HL-60/S4 treated with phorbol 12-myristate 13-acetate at 8.2 ng/mL for 4 days and 3 days (cell line): ENCODE data around the gene CFAP119.

Experiments
- in situ Hi-C: fragments of 300-500 bp; cut with MboI; formaldehyde crosslinking; loops from 2 replicates; pipeline ENCODE4 v1.15.0; 2022; ENCODE audit warnings: low sequenced_read_pairs

Gene CFAP119

GRCh38 chr16:30715750-30716445, 46.0 kb downstream of the CFAP119 start:
- in situ Hi-C loops = no loop called here

DNA sequence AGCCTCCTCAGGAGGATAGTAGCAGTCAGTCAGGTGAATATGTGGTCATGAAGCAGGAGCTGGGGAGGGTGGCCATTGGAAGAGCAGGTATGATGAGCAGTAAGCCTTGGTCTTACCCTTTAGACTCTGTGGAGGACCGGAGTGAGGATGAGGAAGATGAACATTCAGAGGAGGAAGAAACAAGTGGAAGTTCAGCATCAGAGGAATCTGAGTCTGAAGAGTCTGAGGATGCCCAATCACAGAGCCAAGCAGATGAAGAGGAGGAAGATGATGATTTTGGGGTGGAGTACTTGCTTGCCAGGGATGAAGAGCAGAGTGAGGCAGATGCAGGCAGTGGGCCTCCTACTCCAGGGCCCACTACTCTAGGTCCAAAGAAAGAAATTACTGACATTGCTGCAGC, 50.1 kb downstream of the CFAP119 start:
- in situ Hi-C loops = no loop called here

DNA sequence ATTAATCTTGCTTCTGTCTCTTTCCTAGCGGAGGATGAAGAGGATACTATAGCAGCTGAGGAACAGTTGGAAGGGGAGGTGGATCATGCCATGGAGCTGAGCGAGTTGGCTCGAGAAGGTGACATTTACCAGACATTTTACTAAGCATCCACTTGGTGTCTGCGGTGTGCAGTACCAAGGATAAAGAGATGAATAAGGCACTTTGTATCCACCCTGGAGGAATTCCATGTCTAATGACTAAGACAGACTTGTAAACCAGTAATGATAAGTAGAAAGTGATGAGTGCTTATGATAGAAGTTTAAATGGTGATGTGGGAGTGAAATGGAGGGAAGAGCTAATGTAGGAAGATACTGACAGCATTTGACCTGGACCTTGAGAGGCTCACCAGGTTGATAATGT, 50.9 kb downstream of the CFAP119 start:
- in situ Hi-C loops = no loop called here
